ENCODE measurements around the gene NUB1.

NUB1 gene

DNA sequence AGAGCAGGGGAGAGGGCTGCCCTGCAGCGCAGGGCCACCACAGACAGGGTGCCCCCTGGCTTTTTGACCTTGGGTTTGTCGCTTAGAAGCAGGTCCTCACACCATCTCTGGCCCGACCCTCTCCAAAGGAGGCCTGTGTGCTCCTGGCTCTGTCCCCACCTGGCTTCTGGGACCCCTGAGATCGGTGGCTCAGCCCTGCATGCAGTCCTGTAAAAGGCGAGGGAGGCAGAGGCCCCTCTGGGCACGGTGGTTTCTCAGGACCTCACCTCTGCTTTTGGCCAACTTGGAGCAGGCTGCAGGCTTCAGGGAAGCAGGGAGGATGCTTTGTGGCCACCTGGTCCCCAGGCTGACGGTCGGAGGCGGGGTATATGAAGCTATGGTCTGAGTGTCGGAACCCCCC lies 46.8 kb downstream of the NUB1 start:
- no peak for DNase-seq (ENCODE audit: low read depth in 3 of 3, low spot score in 1 of 3)

GRCh38 chr7:151389096-151389767 lies 47.6 kb downstream of the NUB1 start:
- no peak for DNase-seq (ENCODE audit: low read depth in 3 of 3, low spot score in 1 of 3)

- no peak for DNase-seq (ENCODE audit: low read depth in 3 of 3, low spot score in 1 of 3)
Measured at GRCh38 chr7:151389768-151390597, 48.4 kb downstream of the NUB1 start.

DNA sequence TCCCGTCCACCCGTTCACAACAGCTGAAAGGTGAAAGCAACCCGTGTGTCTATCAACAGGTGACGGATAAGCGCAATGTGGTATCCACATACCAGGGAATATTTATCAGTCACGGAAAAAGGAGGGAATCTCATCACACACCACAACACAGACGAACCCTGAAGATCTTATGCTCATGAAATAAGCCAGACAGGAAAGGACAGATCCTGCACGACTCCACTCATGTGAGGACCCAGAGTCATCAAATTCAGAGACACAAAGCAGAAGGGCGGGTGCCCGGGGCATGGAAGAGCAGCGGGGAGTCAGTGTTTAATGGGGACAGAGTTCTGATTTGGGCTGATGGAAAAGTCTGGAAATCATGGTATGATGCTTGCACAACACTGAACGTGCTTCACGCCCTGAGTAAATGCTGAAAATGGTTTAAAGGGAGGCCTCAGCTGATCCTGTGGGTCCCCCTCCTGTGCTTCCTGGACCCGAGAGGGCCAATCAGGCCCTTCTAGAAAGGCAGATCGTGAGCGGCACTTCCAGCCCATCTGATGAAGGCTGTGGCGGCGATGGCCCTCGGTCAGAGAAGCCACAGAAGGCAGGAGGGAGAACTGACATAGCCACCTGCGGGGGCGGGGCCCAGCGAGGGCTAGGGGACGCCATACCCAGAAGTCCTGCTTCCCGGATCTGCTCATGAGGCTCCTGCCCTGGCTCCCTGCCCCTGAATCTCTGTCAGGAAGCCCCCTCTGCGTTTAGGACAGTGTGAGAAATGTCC lies 49.2 kb downstream of the NUB1 start:
- no peak for DNase-seq (ENCODE audit: low read depth in 3 of 3, low spot score in 1 of 3)

DNA sequence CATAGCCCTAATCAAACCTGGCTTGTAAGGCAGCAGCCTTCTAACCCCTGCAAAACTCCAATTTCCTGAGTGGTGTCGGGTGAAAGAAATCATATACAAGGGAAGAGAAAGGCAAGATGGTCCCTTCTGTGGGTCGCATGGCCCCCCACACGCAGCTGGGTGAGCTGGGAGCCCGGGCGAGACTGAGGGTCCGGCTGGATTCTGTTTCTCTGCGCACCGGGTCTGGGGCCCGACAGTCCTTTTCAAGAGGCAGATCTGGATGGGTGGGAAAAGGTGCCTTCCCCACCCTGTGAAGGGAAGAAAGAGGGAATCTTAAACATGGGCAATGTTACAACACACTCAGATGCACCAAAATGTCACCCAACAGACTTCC lies 49.7 kb downstream of the NUB1 start:
- no peak for DNase-seq (ENCODE audit: low read depth in 3 of 3, low spot score in 1 of 3)

DNA sequence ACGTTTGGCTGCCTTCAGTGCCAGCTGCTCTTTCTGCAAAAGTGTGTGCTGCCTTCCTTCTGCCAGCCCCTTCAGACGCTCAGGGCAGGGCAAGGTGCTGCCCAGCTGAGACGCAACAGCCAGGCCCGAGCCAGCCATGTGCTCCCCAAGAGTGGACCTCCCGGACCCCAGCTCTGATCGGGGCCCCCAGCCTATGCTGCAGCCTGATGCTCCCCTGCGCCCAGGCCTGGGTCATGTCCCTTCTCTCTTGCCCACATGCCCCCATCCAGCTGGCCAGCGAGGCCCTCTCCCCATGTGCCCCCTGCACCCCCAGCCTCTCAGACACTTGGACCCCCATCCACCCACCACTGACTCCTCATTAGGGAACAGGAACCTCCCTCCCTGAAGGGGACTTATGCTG lies 50.4 kb downstream of the NUB1 start:
- DNase-seq (ENCODE audit: low read depth in 3 of 3, low spot score in 1 of 3), result no peak

- no peak for DNase-seq (ENCODE audit: low read depth in 3 of 3, low spot score in 1 of 3)
Measured at GRCh38 chr7:151392426-151392825, 50.8 kb downstream of the NUB1 start.

GRCh38 chr7:151393031-151393977 lies 51.7 kb downstream of the NUB1 start:
- no peak for DNase-seq (ENCODE audit: low read depth in 3 of 3, low spot score in 1 of 3)

DNA sequence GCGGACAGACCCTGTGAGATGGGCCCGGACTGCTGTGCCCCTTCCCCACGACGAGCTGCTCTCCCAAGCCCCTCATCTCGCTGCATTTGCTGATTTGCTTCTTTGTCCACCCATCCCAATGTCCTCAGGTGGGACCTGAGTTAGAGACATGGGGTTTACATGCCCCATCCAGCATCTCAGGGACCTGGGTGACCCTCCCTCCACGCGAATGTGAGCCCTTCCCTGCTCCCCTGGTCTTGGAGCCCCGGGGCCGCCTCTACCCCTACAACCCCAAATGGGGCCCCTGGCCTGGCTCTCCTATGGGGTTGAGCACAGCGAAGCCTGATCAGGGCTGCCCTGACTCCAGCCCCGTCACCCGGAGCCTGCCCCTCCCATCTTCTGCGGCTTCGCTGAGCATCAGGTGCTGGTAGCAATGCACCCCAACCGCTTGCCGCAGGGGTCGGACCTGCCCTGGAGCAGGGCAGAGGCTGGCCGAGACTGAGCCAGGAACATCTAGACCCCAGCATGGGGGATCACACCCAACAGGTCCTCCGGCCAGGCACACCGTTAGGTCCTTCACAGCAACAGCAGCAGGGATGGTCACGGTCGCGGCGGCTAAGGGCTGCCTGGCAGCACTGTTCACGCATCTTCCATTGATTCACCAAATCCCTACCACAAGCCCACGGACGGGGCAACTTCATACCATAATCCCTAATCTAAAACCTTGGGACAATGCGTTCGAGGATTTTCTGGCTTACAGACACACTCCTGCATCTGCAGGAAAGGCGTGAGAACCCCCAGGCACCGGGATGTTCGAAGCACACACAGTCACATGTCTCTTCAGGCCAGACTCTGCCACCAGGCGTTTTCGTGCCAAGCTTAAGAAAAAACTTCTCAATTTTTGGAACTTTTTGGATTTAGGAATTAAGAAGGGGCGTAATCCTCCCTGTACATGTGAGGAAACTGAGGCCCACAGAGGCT lies 52.7 kb downstream of the NUB1 start:
- no peak for DNase-seq (ENCODE audit: low read depth in 3 of 3, low spot score in 1 of 3)

DNA sequence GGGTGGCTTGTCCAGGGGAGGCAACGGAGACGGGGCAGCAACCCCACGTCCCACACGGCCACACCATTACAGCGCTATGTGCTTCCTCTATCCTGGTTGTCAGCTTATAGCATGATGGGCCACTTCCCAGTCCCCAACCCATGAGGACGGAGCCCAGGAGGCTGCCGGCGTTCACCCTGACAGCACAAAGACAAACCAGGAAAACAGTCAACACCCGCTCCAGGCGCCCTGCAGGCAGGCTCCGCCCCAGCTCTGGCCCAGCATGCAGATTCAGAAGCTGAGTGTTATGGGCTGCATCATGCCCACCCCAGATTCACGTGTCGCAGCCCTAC lies 53.4 kb downstream of the NUB1 start:
- DNase-seq (ENCODE audit: low read depth in 3 of 3, low spot score in 1 of 3), result no peak

- DNase-seq (ENCODE audit: low read depth in 3 of 3, low spot score in 1 of 3), result no peak
Measured at GRCh38 chr7:151396328-151396970, 54.8 kb downstream of the NUB1 start.

GRCh38 chr7:151397026-151397425 lies 55.4 kb downstream of the NUB1 start:
- DNase-seq (ENCODE audit: low read depth in 3 of 3, low spot score in 1 of 3), result no peak

- DNase-seq (ENCODE audit: low read depth in 3 of 3, low spot score in 1 of 3), result no peak
Measured at GRCh38 chr7:151398446-151399304, 57.1 kb downstream of the NUB1 start.

DNA sequence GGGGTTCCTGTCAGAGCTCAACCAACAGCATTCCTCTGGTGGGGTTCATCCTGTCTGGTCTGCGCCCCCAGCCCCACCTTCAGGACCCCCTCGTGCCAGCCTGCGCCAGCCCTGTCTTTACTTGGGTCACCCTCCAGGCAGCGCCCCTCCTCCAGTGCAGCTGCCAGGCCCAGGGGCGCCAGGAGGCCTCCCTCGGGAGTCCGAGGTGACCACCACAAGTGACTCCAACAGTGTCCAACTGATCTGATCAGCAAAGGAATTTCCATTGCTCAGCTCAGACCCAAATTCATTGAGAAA lies 57.6 kb downstream of the NUB1 start:
- no peak for DNase-seq (ENCODE audit: low read depth in 3 of 3, low spot score in 1 of 3)

DNA sequence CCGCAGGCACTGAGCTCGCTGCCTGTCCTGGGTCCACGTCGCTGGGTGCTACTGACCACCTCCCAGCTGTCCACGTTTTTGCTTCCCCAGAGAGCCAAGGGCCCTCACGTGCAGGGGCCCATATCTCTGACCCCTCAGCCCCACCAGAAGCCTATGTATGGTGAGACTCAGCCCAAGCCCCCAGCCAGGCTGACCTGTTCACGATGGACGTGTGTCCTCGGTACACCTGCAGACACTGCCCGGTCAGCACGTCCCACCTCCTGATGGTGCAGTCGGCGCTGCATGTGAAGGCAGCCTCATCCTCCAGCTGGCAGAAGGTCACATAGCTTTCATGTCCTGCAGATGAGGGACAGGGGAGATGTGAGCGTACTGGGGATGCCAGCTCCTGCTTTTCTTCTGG lies 58.3 kb downstream of the NUB1 start:
- no peak for DNase-seq (ENCODE audit: low read depth in 3 of 3, low spot score in 1 of 3)

- no peak for DNase-seq (ENCODE audit: low read depth in 3 of 3, low spot score in 1 of 3)
Measured at GRCh38 chr7:151400626-151401315, 59.2 kb downstream of the NUB1 start.

DNA sequence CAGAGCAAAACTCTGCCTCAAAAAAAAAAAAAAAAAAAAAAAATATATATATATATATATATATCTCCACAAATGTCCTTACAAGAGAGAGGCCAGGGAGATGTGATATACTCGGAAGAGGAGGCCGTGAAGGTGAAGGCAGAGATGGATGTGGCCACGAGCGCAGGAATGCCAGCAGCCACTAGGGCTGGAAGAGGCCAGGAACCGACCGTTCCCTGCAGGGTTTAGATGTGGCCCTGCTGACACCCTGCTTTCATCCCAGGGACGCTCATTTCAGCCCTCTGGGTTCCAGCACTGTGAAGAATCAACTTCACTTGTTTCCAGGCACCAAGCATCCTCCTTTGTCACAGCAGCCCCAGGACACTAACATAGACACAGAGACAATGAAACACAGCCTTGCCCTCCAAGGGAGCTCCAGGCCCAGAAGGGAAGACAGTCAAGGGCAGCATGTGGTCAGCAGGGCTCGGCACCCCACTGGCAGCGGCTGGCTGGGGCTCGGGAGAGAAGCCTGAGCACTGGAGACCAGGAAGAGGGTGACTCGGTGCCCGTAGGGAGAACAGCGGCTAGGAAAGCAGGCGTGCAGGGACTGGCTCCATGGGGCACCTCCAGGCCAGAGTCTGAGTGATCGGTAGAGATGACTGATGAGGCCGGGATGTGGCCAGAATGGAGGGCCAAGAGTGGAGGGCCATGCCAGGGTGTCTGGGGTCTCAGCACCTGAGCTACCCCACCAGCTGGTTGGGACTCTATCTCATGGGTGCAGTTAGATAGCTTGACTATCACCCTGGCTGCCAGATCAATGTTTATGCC lies 60.6 kb downstream of the NUB1 start:
- no peak for DNase-seq (ENCODE audit: low read depth in 3 of 3, low spot score in 1 of 3)

All from stimulated activated CD4-positive, alpha-beta T cell treated with anti-CD3 and anti-CD28 coated beads, TNF-alpha, amount 100 ng/mL, for 1 hour (primary cell).